Renal cortex interstitium (tissue), 11 donors: ENCODE measurements around the gene EPB41L2. TPM values are rescaled to one million over a fixed set of nuclear protein-coding genes. Genes with fewer than 3 reads are reported as not detected.
"Not testable (repeated sequence)": the region's sequence is repeated elsewhere in the genome, so short reads cannot be mapped to it uniquely, and the experiment has no call there.

ENCODE experiments used
- DNase-seq, 11 donors: peaks; one replicate each; pipeline ENCODE4 v3.0.0-alpha.2; 2013; ENCODE audit warnings: low read depth in 9 of 11, low spot score in 4 of 11; ENCODE audit errors: extremely low read depth in 1 of 11
- polyA plus RNA-seq, 3 donors: library from polyadenylated mRNA; unstranded; fragments of 120-200 nt; gene quantifications; one replicate each; pipeline ENCODE4 v1.2.1, GENCODE V29; 2013; ENCODE audit not compliant: insufficient read length in 3 of 3

Gene EPB41L2
- polyA plus RNA-seq, 3 donors = 152 to 166 (median 159) TPM

DNA sequence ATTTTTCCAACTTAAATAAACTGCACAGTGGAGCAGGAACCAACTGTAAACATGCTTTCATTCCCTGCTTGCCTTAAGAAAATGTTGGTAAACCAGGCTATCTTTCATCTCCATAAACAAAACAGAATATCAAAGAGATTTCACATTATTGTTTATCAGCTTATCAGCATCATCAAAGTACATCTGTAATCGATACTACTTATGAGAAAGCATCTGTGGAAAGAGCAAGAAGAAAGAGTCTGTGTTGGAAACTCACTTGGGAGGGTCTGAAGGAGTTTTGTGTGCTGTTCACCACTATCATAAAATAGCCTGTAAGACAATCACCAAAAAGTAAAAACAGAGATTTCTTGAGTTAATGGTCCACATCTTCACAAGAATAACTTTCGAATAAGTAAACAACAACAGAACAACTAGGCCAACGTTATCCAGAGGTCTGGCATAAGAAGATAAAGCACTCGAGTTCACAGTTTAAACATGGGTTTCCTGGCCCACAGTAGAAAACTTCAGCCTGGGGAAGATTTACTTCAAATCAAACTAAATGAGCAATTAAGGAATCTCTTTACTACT, 47.9 kb downstream of the EPB41L2 start:
- DNase-seq = no peak

DNA sequence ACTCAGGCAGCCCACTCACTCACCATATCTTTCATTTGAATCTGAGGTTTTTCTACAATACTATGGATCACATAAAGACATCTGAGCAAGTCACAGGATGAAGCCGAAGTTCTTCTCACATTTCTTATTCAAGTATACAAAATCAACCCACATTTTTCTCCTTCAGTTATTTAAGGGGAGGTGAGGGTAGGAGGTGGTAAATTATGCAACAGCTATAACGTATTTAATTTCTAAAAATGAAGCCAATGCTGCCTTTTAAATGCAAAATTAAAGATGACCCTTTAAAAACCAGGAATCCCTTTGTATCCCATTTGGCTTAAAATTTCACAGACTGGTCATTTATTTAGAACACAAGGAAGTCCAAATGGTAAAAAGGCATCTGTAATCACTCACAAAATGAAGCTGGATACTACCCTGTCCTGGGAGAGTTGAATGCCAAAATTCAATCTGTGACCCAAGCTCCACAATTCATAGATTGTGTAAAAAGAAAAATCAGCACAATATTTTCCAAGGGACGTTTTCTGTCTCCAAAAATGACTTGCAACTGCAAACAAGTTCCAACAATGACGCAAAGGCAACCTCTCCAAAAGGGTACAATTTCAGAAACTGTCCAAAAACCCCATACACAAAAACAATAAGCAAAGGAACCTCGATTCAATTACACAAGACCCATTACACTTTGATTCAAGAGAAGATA, 48.8 kb downstream of the EPB41L2 start:
- DNase-seq = no peak

DNA sequence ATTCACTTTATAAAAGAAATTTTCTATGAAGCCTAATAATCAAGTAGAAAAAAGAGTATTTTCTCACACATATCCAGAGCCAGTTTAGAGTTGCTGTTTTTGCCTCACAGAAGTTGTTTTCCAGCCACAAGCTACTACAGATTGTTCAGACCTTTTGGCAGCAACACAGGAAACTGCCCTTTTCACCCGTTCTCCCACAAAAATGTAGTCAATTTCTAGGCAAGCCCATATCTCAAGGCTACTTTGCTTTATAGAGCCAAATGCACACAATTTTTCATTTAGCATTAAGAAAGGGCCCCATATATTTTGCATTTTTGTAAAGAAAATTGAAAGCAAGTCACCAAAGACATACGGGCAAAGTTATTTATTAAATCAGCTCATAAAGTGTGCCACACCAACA, 49.5 kb downstream of the EPB41L2 start:
- peak in 3 of 11 donors; percentile 51 to 60 (median 58) for DNase-seq

GRCh38 chr6:131009790-131010189, 53.3 kb downstream of the EPB41L2 start:
- DNase-seq = no peak

GRCh38 chr6:131008965-131009364, 54.1 kb downstream of the EPB41L2 start:
- not testable (repeated sequence) for DNase-seq

DNA sequence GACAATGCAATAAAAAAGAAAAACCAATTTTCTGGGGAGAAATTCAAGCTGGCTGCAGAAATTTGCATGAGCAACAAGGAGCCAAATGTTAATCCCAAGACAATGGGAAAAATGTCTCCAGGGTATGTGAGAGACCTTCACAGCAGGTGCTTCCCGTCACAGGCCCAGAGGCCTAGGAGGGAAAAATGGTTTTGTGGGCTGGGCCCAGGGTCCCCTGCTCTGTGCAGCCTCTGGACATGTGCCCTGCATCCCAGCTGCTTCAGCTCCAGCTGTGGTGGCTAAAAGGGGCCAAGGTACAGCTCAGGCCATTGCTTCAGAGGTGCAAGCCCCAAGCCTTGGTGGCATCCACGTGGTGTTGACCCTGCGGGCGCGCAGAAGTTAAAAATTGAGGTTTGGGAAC, 55.1 kb downstream of the EPB41L2 start:
- DNase-seq = not testable (repeated sequence)

DNA sequence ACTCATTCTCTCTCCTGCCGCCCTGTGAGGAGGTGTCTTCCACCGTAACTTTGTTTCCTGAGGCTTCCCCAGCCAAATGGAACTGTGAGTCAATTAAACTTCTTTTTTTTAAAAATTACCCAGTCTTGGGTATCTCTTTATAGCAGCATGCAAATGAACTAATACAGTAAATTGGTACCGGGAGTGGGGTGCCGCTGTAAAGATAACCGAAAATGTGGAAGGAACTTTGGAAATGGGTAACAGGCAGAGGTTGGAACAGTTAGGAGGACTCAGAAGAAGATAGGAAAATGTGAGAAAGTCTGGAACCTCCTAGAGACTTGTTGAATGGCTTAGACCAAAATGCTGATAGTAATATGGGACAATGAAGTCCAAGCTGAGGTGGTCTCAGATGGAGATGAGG, 55.8 kb downstream of the EPB41L2 start:
- DNase-seq = no peak

- DNase-seq = no peak
Measured at GRCh38 chr6:131005439-131006016, 57.5 kb downstream of the EPB41L2 start.

- no peak for DNase-seq
Measured at GRCh38 chr6:131004936-131005335, 58.1 kb downstream of the EPB41L2 start.

DNA sequence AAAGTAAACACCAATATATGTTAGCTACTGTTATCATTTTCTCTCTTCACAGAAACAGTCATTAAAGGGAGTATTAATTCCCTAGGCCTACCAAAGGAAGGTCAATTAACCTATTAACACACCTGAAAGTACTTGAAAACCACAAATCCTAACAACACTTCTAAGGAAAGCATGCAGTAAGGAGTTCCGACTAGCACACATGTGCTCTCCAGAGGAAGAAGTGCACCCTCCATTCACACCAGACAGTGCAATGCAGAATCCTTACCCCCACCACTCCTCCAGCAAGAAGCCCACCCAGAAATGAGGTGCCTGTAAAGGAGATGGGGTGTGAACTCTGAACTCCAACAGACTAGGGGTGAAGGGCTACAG, 58.7 kb downstream of the EPB41L2 start:
- DNase-seq = no peak

DNA sequence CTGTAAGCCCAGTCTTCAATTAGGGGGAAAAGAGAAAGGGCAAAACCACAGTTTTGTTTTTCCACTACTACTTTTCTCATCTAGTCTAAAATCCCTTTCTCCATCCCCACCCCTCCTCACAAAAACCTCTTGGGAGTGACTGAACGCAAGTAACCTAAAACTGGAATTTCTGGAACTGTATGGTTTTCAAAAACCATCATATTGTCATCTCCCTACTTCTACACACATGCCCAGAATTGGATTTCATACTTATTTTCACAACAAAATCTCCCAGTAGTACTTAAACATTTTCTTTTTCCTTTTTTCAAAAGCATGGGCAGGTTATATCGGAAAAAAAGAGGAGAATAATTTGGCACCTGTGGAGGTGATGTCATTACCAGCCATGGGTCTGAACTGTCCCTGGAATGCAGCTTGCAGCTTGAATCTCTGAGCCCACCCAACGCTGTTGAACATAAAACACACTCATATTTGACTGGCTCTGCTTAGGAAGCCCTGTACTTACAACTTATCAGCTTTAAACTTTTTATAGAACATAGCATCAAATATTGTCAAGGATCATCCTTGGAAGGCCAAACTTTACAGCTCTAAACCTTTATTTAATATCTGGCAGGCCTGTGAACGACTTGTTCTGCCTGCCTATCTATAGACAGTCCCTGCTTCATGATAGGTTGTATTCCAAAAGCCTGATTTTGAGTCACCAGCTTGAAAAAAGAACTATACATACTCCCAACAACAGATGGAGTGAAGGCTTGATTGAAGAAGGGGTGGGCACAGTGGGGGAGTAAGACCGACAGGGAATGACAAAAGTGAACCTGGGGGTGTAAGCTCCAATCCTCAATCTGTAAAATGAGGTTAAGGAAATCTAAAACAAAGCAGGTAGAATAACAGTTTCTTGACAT, 59.3 kb downstream of the EPB41L2 start:
- no peak for DNase-seq

DNA sequence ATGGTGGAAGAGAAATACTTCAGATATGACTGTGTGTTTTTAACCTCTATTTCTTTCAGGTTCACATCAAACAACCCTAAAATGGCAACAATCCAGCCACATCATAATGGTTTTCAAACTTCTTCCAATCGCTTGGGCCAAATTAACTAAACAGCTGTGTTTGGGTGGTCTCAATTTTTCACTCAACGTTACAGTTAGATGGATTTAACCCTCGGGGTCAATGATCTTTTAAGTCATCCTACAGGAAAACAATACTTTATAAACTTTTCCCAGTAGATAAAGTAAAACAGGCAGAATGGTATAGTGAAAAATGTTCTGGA, 60.4 kb downstream of the EPB41L2 start:
- no peak for DNase-seq

DNA sequence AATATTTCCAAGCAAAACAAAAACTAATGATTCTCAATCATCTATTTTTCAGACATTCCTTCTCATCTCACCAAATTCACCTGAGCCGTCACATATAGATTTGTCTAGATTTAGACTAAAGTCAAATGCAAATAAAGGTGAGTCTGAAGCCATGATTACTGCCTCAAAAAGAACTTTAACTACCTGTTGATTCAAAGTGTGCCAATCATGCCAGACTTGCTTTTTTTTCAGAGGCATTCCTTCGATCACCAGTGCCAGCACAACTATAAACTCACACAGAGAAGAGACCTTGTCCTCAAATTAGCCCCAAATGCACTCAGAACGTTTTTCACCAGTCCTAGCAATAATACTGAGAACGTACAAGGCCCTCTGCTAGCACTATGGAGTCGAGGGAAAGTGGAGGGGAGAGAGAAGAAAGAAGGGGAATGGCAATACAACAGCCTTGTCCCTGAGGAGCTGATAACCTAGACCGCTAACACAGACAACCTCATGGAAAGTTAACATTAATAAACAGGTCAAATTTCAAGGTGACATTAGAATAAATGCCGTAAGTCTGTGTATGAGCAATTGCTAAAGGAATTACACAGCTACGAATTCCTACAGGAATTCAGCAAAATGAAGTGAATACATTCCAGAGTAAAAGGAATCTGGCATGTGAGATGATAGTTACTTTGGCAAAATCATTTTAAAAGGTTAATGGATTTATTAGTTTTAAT, 60.9 kb downstream of the EPB41L2 start:
- DNase-seq = no peak

DNA sequence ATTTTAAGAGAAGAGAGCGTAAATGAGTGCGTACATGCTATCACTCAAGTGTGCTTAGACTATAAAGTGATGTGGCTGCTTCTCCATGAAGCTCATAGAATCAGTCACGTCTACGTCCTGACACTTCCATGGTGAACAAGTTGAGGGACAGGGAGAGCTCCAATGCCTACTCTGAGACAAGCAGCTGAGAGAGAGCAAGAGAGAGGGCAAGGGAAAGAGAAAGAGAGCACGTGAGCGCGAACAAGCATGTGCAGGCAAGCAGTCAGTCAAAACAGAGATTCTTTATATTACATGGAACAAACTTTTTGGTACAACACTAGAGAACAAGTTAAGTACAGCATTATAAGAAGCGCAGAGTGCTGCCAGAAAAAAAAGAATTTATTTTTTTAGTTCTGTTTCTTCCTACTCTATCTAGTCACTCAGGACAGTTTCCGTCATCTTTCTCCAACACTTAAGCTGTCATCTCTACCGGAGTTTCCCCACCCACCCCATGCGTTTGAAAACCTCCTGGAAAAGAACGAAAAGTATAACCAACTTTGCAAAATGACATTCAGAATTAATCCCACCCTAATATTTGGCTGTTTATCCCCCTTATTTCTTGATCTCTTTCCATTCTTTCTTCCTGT, 61.8 kb downstream of the EPB41L2 start:
- DNase-seq = no peak

DNA sequence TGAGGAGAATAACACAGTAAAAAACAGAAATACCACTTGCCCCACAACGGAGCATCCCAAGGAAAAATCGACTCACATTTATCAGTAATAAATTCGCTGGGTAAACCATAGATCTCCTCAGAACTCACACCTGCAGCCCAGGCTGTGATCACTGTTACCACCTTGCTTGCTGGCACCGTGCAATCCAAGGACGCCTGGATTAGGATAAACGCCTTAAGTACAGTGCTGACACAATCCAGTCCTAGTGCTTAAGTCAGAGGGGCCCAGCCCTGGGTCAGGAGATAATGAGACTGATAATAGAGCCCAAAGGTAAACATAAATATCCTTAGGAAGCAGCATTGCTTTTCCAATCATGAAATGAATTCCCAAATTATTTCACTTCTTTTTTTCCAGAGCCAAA, 62.5 kb downstream of the EPB41L2 start:
- no peak for DNase-seq

DNA sequence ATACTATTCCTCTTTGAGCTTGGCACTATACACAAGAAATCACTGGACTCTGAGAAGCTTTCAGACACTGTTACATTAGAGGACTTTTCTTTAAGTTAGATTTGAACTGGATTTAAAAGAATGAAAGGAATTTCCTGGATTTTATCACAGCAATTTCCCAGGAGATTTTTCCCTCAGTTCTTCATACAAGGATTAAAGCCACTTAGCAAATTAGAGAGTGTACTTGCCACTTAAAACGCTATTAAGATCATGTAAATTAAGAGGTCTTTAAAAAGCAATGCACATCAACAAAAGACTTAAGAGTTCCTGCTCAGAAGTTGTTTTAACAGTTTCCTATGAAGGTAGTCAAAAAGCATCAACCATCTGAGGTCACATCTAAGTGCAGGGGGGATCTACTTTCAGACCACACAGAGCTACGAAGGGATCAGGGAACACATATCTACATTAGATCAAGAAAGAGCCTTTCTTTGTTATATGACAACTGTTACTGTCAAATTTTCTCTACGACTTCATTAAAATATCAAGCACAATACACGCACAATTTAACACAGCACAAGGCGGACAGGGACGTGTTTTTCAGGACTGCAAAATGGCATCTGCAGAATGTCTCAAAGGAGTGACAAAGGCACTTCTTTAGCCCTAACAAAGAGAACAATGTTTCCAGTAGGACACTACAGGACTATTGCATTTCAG, 65.8 kb downstream of the EPB41L2 start:
- DNase-seq = no peak

GRCh38 chr6:130996635-130997034, 66.4 kb downstream of the EPB41L2 start:
- no peak for DNase-seq

- DNase-seq = no peak
Measured at GRCh38 chr6:130995783-130996447, 67.1 kb downstream of the EPB41L2 start.
